IMR-90 (cell line): ENCODE results near the gene UBE3B. TPM values are rescaled to one million over a fixed set of nuclear protein-coding genes. Genes with fewer than 3 reads are reported as not detected.

Experiments used
- ATAC-seq: fragments of 200-7000 bp; cut with Tn5 transposase; 2 replicates; pipeline ENCODE4 v1.9.1; 2020; ENCODE audit warnings: low read depth, mild to moderate bottlenecking, moderate library complexity
- BruUV-seq: library from RNA; stranded (reverse); fragments of 400-500 nt; replicated peaks from 2 replicates; lab custom pipeline; 2021; lab: Mats Ljungman, UMichigan
- CTCF ChIA-PET: fragments of 300-600 bp; formaldehyde crosslinking; extraction: SDS; loops from one replicate; lab custom pipeline; 2021; ENCODE audit warnings: antibody characterized with exemption; lab: Yijun Ruan, JAX
- POLR2A ChIA-PET: fragments of 300-600 bp; sonication (Branson Sonifier 250); formaldehyde crosslinking; loops from one replicate; lab custom pipeline; 2022; ENCODE audit warnings: antibody characterized with exemption; ENCODE audit not compliant: unreplicated experiment; lab: Charles Lee
- DNase-seq: peaks from one replicate; pipeline ENCODE4 v3.0.0; 2013
- H2AFZ ChIP-seq: replicated peaks from 2 replicates; pipeline ENCODE3; 2013; ENCODE audit warnings: low read length, mild to moderate bottlenecking; ENCODE audit not compliant: poor library complexity
- H2AK5ac ChIP-seq: 2 replicates; pipeline ENCODE4 v1.6.1; 2013; ENCODE audit warnings: low read depth, low read length, inconsistent platforms
- H2AK9ac ChIP-seq: replicated peaks from 2 replicates; pipeline ENCODE3; 2013; ENCODE audit warnings: mild to moderate bottlenecking, low read depth, low read length, moderate library complexity; ENCODE audit not compliant: poor library complexity
- H2BK120ac ChIP-seq: 2 replicates; pipeline ENCODE4 v1.6.1; 2013; ENCODE audit warnings: low read depth, low read length, inconsistent platforms
- H2BK15ac ChIP-seq: 3 replicates; pipeline ENCODE4 v1.6.1; 2013; ENCODE audit warnings: low read depth, low read length, inconsistent platforms
- H2BK20ac ChIP-seq: 2 replicates; pipeline ENCODE4 v1.6.1; 2013; ENCODE audit warnings: low read depth, mild to moderate bottlenecking, inconsistent platforms, low read length, moderate library complexity
- H2BK5ac ChIP-seq: 2 replicates; pipeline ENCODE4 v1.6.1; 2013; ENCODE audit warnings: mild to moderate bottlenecking, low read depth, low read length, inconsistent platforms; ENCODE audit not compliant: poor library complexity, severe bottlenecking
- H3K14ac ChIP-seq: replicated peaks from 2 replicates; pipeline ENCODE4 v1.6.1; 2013; ENCODE audit warnings: low read depth, low read length, inconsistent platforms
- H3K18ac ChIP-seq: 2 replicates; pipeline ENCODE4 v1.6.1; 2013; ENCODE audit warnings: low read depth, low read length, control low read depth
- H3K23ac ChIP-seq: 2 replicates; pipeline ENCODE4 v1.6.1; 2013; ENCODE audit warnings: low read depth, low read length, inconsistent platforms
- H3K27ac ChIP-seq: 2 replicates; pipeline ENCODE4 v1.5.1; 2013; ENCODE audit warnings: mild to moderate bottlenecking, control low read depth, low read length; ENCODE audit not compliant: insufficient read depth
- H3K27me3 ChIP-seq: 2 replicates; pipeline ENCODE4 v1.6.1; 2013; ENCODE audit warnings: low read length; ENCODE audit not compliant: control insufficient read depth, insufficient read depth
- H3K36me3 ChIP-seq: 2 replicates; pipeline ENCODE4 v1.6.1; 2013; ENCODE audit warnings: low read length, mixed read lengths; ENCODE audit not compliant: control insufficient read depth, insufficient read depth
- H3K4ac ChIP-seq: 2 replicates; pipeline ENCODE4 v1.6.1; 2013; ENCODE audit warnings: low read depth, low read length, inconsistent platforms
- H3K4me1 ChIP-seq: 2 replicates; pipeline ENCODE4 v1.6.1; 2013; ENCODE audit warnings: low read length, mixed read lengths; ENCODE audit not compliant: control insufficient read depth, insufficient read depth
- H3K4me2 ChIP-seq: 2 replicates; pipeline ENCODE4 v1.6.1; 2013; ENCODE audit warnings: low read depth, mild to moderate bottlenecking, control low read depth, low read length, moderate library complexity
- H3K4me3 ChIP-seq: 2 replicates; pipeline ENCODE4 v1.5.1; 2013; ENCODE audit warnings: low read depth, mild to moderate bottlenecking, control low read depth, low read length, moderate library complexity; ENCODE audit not compliant: insufficient read depth
- H3K56ac ChIP-seq: 2 replicates; pipeline ENCODE4 v1.6.1; 2013; ENCODE audit warnings: low read length, inconsistent platforms; ENCODE audit not compliant: insufficient read depth; ENCODE audit errors: extremely low read depth
- H3K79me1 ChIP-seq, 2 experiments: 2 replicates each; pipeline ENCODE4 v1.6.1; 2013; ENCODE audit warnings: low read length in 2 of 2, inconsistent platforms in 1 of 2, low read depth in 1 of 2
- H3K9ac ChIP-seq: 2 replicates; pipeline ENCODE4 v1.6.1; 2013; ENCODE audit warnings: low read depth, low read length, control low read depth
- H3K9me1 ChIP-seq: 2 replicates; pipeline ENCODE4 v1.6.1; 2013; ENCODE audit warnings: low read length, inconsistent platforms; ENCODE audit not compliant: insufficient read depth
- H3K9me3 ChIP-seq: 2 replicates; pipeline ENCODE4 v1.6.1; 2013; ENCODE audit warnings: low read length; ENCODE audit not compliant: control insufficient read depth, insufficient read depth
- H4K20me1 ChIP-seq: 2 replicates; pipeline ENCODE4 v1.6.1; 2013; ENCODE audit warnings: low read length, inconsistent platforms; ENCODE audit not compliant: insufficient read depth
- H4K5ac ChIP-seq: 2 replicates; pipeline ENCODE4 v1.6.1; 2013; ENCODE audit warnings: mild to moderate bottlenecking, low read depth, low read length, control low read depth
- H4K8ac ChIP-seq, 2 experiments: 2 replicates each; pipeline ENCODE4 v1.6.1; 2013; ENCODE audit warnings: low read depth in 2 of 2, low read length in 2 of 2, control low read depth in 1 of 2, inconsistent platforms in 1 of 2
- H4K91ac ChIP-seq: 2 replicates; pipeline ENCODE4 v1.6.1; 2013; ENCODE audit warnings: low read depth, low read length, inconsistent platforms; ENCODE audit not compliant: insufficient read depth
- BHLHE40 ChIP-seq: fragments of 150-350 bp; IDR thresholded peaks from 2 replicates; pipeline ENCODE4 v1.6.1; 2016; ENCODE audit warnings: mild to moderate bottlenecking, low read depth, low read length
- CEBPB ChIP-seq: IDR thresholded peaks from 2 replicates; pipeline ENCODE4 v1.6.1; 2012; ENCODE audit warnings: low read depth, low read length, improper control_type of control experiment
- CHD1 ChIP-seq: IDR thresholded peaks from 2 replicates; pipeline ENCODE4 v1.6.1; 2012; ENCODE audit warnings: low read depth, low read length, improper control_type of control experiment
- FOS ChIP-seq: fragments of 150-350 bp; IDR thresholded peaks from 2 replicates; pipeline ENCODE4 v1.6.1; 2016; ENCODE audit warnings: low read depth, low read length
- MAFK ChIP-seq: IDR thresholded peaks from 2 replicates; pipeline ENCODE4 v1.6.1; 2012; ENCODE audit warnings: low read depth, low read length, improper control_type of control experiment
- MAZ ChIP-seq: IDR thresholded peaks from 2 replicates; pipeline ENCODE4 v1.6.1; 2012; ENCODE audit warnings: low read depth, mild to moderate bottlenecking, low read length, improper control_type of control experiment, moderate library complexity, borderline replicate concordance
- MXI1 ChIP-seq: IDR thresholded peaks from 2 replicates; pipeline ENCODE4 v1.6.1; 2012; ENCODE audit warnings: low read depth, mild to moderate bottlenecking, low read length, moderate library complexity, borderline replicate concordance
- NFE2L2 ChIP-seq: fragments of 150-350 bp; IDR thresholded peaks from 2 replicates; pipeline ENCODE4 v1.6.1; 2016; ENCODE audit warnings: low read depth, mild to moderate bottlenecking, low read length
- POLR2A ChIP-seq: IDR thresholded peaks from 2 replicates; pipeline ENCODE4 v1.6.1; 2012; ENCODE audit warnings: mild to moderate bottlenecking, low read depth, low read length
- RCOR1 ChIP-seq: IDR thresholded peaks from 2 replicates; pipeline ENCODE4 v1.6.1; 2012; ENCODE audit warnings: mild to moderate bottlenecking, low read length, improper control_type of control experiment; ENCODE audit not compliant: insufficient replicate concordance
- RFX5 ChIP-seq: IDR thresholded peaks from 2 replicates; pipeline ENCODE4 v1.8.0; 2012; ENCODE audit warnings: low read depth, mild to moderate bottlenecking, low read length, moderate library complexity
- SMC3 ChIP-seq: fragments of 150-350 bp; IDR thresholded peaks from 2 replicates; pipeline ENCODE4 v1.6.1; 2016; ENCODE audit warnings: low read depth, mild to moderate bottlenecking, antibody characterized with exemption, low read length, moderate library complexity
- WGBS, 2 experiments: methylation state at CpG; one replicate each; pipeline versions ENCODE4 v1.1.5 to v1.1.7; 2013; ENCODE audit warnings: missing lambda C conversion rate in 2 of 2; ENCODE audit not compliant: insufficient read length in 1 of 2; ENCODE audit errors: extremely low coverage in 2 of 2; 5-methylcytosine and 5-hydroxymethylcytosine counted together
- dilution Hi-C: fragments of 300-500 bp; cut with HindIII; formaldehyde crosslinking; loops from one replicate; pipeline ENCODE4 v1.14.3; 2018; ENCODE audit warnings: low sequenced_read_pairs; ENCODE audit not compliant: unreplicated experiment
- in situ Hi-C: fragments of 300-500 bp; cut with MboI; formaldehyde crosslinking; loops from 3 replicates; pipeline ENCODE4 v1.14.3; 2019; ENCODE audit warnings: low sequenced_read_pairs, inconsistent platforms, mixed read lengths
- intact Hi-C: fragments of 100-400 bp; cut with micrococcal nuclease; formaldehyde crosslinking; loops from 2 replicates; pipeline ENCODE4 v1.10.0; 2022
- polyA plus RNA-seq, 3 experiments: library from polyadenylated mRNA; depleted of rRNA; stranded (reverse); fragments of >200 nt; gene quantifications; 2 replicates each; pipeline ENCODE4 v1.2.3, GENCODE V29; 2012; ENCODE audit warnings: low replicate concordance in 1 of 3
- total RNA-seq: library from RNA; depleted of rRNA; stranded (reverse); fragments of >200 nt; gene quantifications from 2 replicates; pipeline ENCODE4 v1.2.3, GENCODE V29; 2012
- TF ChIP-seq, protein P1 (sequence below): fragments of 150-350 bp; IDR thresholded peaks from 2 replicates; pipeline ENCODE4 v1.6.1; 2016; ENCODE audit warnings: low read depth, mild to moderate bottlenecking, low read length, moderate library complexity, borderline replicate concordance
- TF ChIP-seq, protein P2 (sequence below): conservative IDR thresholded peaks from 2 replicates; pipeline ENCODE4 v1.5.1; 2012; ENCODE audit warnings: mild to moderate bottlenecking, low read depth, low read length, improper control_type of control experiment
- TF ChIP-seq, protein P3 (sequence below): fragments of 150-350 bp; IDR thresholded peaks from 2 replicates; pipeline ENCODE4 v1.6.1; 2017; ENCODE audit warnings: mild to moderate bottlenecking, antibody characterized with exemption, low read length, low read depth

The UBE3B gene
- total and polyA plus RNA-seq, 2 of the 4 experiments (the other 2 are of a cell fraction), result 18.8 to 24.9 TPM

DNA sequence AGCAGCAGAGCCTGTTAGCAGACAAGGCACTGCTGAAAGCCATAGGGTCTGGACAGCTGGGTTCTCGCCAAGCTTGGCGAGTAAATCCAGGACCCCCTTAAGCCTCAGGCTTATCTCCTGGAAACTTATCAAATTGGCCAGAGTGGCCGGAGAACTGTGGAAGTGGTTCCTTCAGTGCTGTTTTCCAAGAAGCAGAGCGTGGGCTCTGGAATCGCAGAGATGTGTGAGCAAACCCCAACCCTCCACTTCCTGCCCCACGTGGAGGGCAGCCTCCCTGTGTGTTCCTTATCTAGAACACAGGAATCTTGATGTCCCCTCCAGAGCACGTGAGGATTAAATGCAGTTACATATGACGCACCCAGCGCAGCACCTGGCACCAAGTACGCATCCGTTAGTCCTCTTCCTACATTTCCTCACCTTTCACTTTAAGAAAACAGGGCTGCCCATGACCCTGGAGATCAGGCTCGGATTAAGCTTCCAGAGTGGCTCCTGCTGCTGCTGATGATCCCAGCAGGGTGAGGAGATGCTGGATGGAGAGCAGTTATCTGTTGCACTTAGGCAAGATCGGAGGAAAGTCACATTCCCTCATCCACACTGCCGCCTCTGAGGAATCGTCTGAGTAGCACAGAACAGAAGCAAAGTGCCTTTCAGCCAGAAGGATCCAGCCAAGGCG is 60.9 kb downstream of the UBE3B start:
- Histone ChIP-seq H3K79me1 (peaks cover 0 to 4% of the 10 kb centered on the region in 2 experiments; a peak in 3 of 4 replicates), H3K27ac (no peak overlapping the region), H3K14ac (peak overlapping the region; percentile 77; the same call in 1 of the 2 replicates), H4K20me1 (no peaks in the 10 kb centered on the region), H3K27me3 (no peaks in the 10 kb centered on the region), H3K9me1 (peaks cover 8% of the 10 kb centered on the region), H3K9me3 (no peaks in the 10 kb centered on the region), H3K4me2 (no peak overlapping the region), H2BK120ac (peak overlapping the region; percentile 66; the same call in 1 of the 2 replicates), H3K4ac (peak overlapping the region; percentile 63), H3K56ac (no peak overlapping the region), H2AK9ac (no peak overlapping the region), H2BK20ac (peak overlapping the region; percentile 36), H2AFZ (peak overlapping the region; percentile 58), H2BK5ac (no peak overlapping the region), H3K4me3 (no peak overlapping the region), H2AK5ac (peak overlapping the region; percentile 83), H3K18ac (no peak overlapping the region), H4K8ac (peak overlapping the region in 1 of 2 experiments; percentile 26; a peak in 1 of 4 replicates), H3K36me3 (peaks cover 23% of the 10 kb centered on the region), H4K5ac (no peak overlapping the region), H4K91ac (peak overlapping the region; percentile 50), H3K9ac (no peak overlapping the region), H3K23ac (0 out of 2 replicates have a peak overlapping the region, but pooled peaks have one; percentile 15), H2BK15ac (peak overlapping the region; percentile 48; the same call in 1 of the 3 replicates), H3K4me1 (peaks cover 9% of the 10 kb centered on the region)
- no CpG with 5 or more reads among the region's 16 CpGs for WGBS, 2 experiments
- in situ Hi-C loops (no loop called here), intact Hi-C loops (no loop called here), dilution Hi-C loops (no loop called here)
- CTCF ChIA-PET, result no interaction called here
- POLR2A ChIA-PET, result no interaction called here
- BruUV-seq, result no TSS peak
- ATAC-seq, result no peak
- no peak for DNase-seq
- TF ChIP-seq, protein P1, sequence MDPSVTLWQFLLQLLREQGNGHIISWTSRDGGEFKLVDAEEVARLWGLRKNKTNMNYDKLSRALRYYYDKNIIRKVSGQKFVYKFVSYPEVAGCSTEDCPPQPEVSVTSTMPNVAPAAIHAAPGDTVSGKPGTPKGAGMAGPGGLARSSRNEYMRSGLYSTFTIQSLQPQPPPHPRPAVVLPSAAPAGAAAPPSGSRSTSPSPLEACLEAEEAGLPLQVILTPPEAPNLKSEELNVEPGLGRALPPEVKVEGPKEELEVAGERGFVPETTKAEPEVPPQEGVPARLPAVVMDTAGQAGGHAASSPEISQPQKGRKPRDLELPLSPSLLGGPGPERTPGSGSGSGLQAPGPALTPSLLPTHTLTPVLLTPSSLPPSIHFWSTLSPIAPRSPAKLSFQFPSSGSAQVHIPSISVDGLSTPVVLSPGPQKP, result no peak
- TF ChIP-seq FOS (no peak), BHLHE40 (no peak), CEBPB (no peak), MAZ (no peak), POLR2A (no peak), RCOR1 (no peak), RFX5 (no peak), MXI1 (no peak), NFE2L2 (no peak), SMC3 (no peak), MAFK (no peak), CHD1 (no peak)
- TF ChIP-seq, protein P2, sequence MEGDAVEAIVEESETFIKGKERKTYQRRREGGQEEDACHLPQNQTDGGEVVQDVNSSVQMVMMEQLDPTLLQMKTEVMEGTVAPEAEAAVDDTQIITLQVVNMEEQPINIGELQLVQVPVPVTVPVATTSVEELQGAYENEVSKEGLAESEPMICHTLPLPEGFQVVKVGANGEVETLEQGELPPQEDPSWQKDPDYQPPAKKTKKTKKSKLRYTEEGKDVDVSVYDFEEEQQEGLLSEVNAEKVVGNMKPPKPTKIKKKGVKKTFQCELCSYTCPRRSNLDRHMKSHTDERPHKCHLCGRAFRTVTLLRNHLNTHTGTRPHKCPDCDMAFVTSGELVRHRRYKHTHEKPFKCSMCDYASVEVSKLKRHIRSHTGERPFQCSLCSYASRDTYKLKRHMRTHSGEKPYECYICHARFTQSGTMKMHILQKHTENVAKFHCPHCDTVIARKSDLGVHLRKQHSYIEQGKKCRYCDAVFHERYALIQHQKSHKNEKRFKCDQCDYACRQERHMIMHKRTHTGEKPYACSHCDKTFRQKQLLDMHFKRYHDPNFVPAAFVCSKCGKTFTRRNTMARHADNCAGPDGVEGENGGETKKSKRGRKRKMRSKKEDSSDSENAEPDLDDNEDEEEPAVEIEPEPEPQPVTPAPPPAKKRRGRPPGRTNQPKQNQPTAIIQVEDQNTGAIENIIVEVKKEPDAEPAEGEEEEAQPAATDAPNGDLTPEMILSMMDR, result no peak
- TF ChIP-seq, protein P3, sequence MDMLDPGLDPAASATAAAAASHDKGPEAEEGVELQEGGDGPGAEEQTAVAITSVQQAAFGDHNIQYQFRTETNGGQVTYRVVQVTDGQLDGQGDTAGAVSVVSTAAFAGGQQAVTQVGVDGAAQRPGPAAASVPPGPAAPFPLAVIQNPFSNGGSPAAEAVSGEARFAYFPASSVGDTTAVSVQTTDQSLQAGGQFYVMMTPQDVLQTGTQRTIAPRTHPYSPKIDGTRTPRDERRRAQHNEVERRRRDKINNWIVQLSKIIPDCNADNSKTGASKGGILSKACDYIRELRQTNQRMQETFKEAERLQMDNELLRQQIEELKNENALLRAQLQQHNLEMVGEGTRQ, result no peak
